GM12878 (cell line): ENCODE measurements around the gene PLA2G4A. TPM values are rescaled to one million over a fixed set of nuclear protein-coding genes. Genes with fewer than 3 reads are reported as not detected.

Source experiments
- ATAC-seq: fragments of 200-7000 bp; cut with Tn5 transposase; 3 replicates; pipeline ENCODE4 v1.9.1; 2020; ENCODE audit warnings: mild to moderate bottlenecking, moderate library complexity
- BruUV-seq: library from RNA; stranded (reverse); fragments of 400-500 nt; replicated peaks from 2 replicates; lab custom pipeline; 2021; lab: Mats Ljungman, UMichigan
- CTCF ChIA-PET: fragments of 300-600 bp; sonication (Branson Sonifier 250); formaldehyde crosslinking; extraction: SDS; loops from one replicate; lab custom pipeline; 2021; ENCODE audit warnings: inconsistent platforms; lab: Yijun Ruan, JAX
- POLR2A ChIA-PET: fragments of 350-600 bp; formaldehyde crosslinking; extraction: SDS; loops from one replicate; lab custom pipeline; 2021; ENCODE audit warnings: inconsistent platforms; lab: Charles Lee
- RAD21 ChIA-PET: fragments of 300-600 bp; sonication (Branson Sonifier 250); formaldehyde crosslinking; loops from one replicate; lab custom pipeline; 2023; ENCODE audit warnings: antibody characterized with exemption; ENCODE audit not compliant: unreplicated experiment; lab: Charles Lee
- SMC1A ChIA-PET: fragments of 300-600 bp; sonication (Branson Sonifier 250); formaldehyde crosslinking; loops from one replicate; lab custom pipeline; 2023; ENCODE audit not compliant: unreplicated experiment, uncharacterized antibody; lab: Charles Lee
- DNase-seq: peaks from one replicate; pipeline ENCODE4 v3.0.0-alpha.2; 2011; ENCODE audit warnings: low read depth, low spot score
- FAIRE-seq: peaks from 3 replicates; lab custom pipeline; 2011; peaks lifted over from hg19 to GRCh38; lab: Jason Lieb, UNC
- H2AFZ ChIP-seq: 2 replicates; pipeline ENCODE4 v1.6.0; 2011; ENCODE audit warnings: low read depth, low read length, control low read depth; ENCODE audit not compliant: control insufficient read depth
- H3K27ac ChIP-seq: 2 replicates; pipeline ENCODE4 v1.5.1; 2011; ENCODE audit warnings: control low read depth; ENCODE audit not compliant: control insufficient read depth, insufficient read depth
- H3K27me3 ChIP-seq, 2 experiments: replicated peaks in 1 of 2; 2 replicates each; pipeline versions ENCODE4 v1.6.0 to v1.6.1; 2011; ENCODE audit warnings: low read length in 1 of 2; ENCODE audit not compliant: control insufficient read depth in 2 of 2, insufficient read depth in 2 of 2
- H3K36me3 ChIP-seq, 2 experiments: 2 replicates each; pipeline ENCODE4 v1.5.1; 2011; ENCODE audit warnings: low read length in 1 of 2; ENCODE audit not compliant: control insufficient read depth in 2 of 2, insufficient read depth in 2 of 2
- H3K4me1 ChIP-seq: 2 replicates; pipeline ENCODE4 v1.6.1; 2011; ENCODE audit warnings: mild to moderate bottlenecking, low read length, moderate library complexity, mixed read lengths; ENCODE audit not compliant: control insufficient read depth, insufficient read depth
- H3K4me2 ChIP-seq: 2 replicates; pipeline ENCODE4 v1.6.0; 2011; ENCODE audit warnings: control low read depth; ENCODE audit not compliant: control insufficient read depth, insufficient read depth
- H3K4me3 ChIP-seq: fragments of 200-600 bp; sonication (generic); 2 replicates; pipeline ENCODE4 v1.5.1; 2016
- H3K79me2 ChIP-seq: 2 replicates; pipeline ENCODE4 v1.6.0; 2011; ENCODE audit warnings: low read length; ENCODE audit not compliant: control insufficient read depth, insufficient read depth
- H3K9ac ChIP-seq: 2 replicates; pipeline ENCODE4 v1.8.0; 2011; ENCODE audit warnings: low read length, control low read depth, mixed read lengths; ENCODE audit not compliant: control insufficient read depth, insufficient read depth
- H3K9me3 ChIP-seq: replicated peaks from 3 replicates; pipeline ENCODE4 v1.5.1; 2011; ENCODE audit warnings: mild to moderate bottlenecking, low read length; ENCODE audit not compliant: control insufficient read depth, insufficient read depth
- H4K20me1 ChIP-seq: 2 replicates; pipeline ENCODE4 v1.6.0; 2011; ENCODE audit not compliant: control insufficient read depth, insufficient read depth
- BMI1 ChIP-seq: fragments of 450-650 bp; IDR thresholded peaks from 2 replicates; pipeline ENCODE4 v1.6.1; 2016; ENCODE audit warnings: mild to moderate bottlenecking, moderate library complexity, borderline replicate concordance
- NRF1 ChIP-seq: conservative IDR thresholded peaks from 2 replicates; pipeline ENCODE4 v1.6.1; 2011; ENCODE audit warnings: mild to moderate bottlenecking, low read depth, low read length, improper control_type of control experiment
- ZNF207 ChIP-seq: fragments of 450-650 bp; IDR thresholded peaks from 2 replicates; pipeline ENCODE4 v1.6.1; 2014; ENCODE audit warnings: antibody characterized with exemption, mild to moderate bottlenecking, borderline replicate concordance
- WGBS: methylation state at CpG from one replicate; pipeline ENCODE4 v1.1.6; 2016; ENCODE audit warnings: low lambda C conversion rate; ENCODE audit not compliant: insufficient replicate concordance, insufficient coverage; ENCODE audit errors: missing lambda C conversion rate; 5-methylcytosine and 5-hydroxymethylcytosine counted together
- in situ Hi-C: fragments of 300-500 bp; cut with MboI; formaldehyde crosslinking; loops from 9 replicates; pipeline ENCODE4 v1.14.3; 2018; ENCODE audit warnings: mixed read lengths
- intact Hi-C: fragments of 100-400 bp; cut with micrococcal nuclease; formaldehyde crosslinking; loops from one replicate; pipeline ENCODE4 v1.14.2; 2022; ENCODE audit not compliant: unreplicated experiment
- polyA plus RNA-seq, 11 experiments: library from polyadenylated mRNA; depleted of rRNA in 4 of 11; unstranded in 6 of 11; stranded (reverse) in 5 of 11; fragments of >200 nt; fragmentation: Nextera tagmentation in 4 of 11; fragmentation: Illumina TruSeq in 1 of 11; extraction: Ambion mirVana in 4 of 11; extraction: Trizol in 1 of 11; gene quantifications; 1 replicate in 1 of 11; 2 replicates in 10 of 11; pipeline versions ENCODE4 v1.2.1 to v1.2.3, GENCODE V29; 2011 to 2016; ENCODE audit warnings: inconsistent platforms in 2 of 11, missing spikeins in 2 of 11, low read depth in 1 of 11
- total RNA-seq, 4 experiments: library from RNA; depleted of rRNA in 3 of 4; stranded (reverse); fragments of >200 nt in 3 of 4; fragmentation: Illumina TruSeq in 1 of 4; extraction: Trizol in 1 of 4; gene quantifications; 2 replicates each; pipeline versions ENCODE4 v1.2.1 to v1.2.3, GENCODE V29; 2013 to 2021
- TF ChIP-seq, protein P1 (sequence below): fragments of 450-650 bp; IDR thresholded peaks from 2 replicates; pipeline ENCODE4 v1.6.1; 2018; ENCODE audit warnings: mild to moderate bottlenecking, low read depth, moderate library complexity; ENCODE audit not compliant: partially characterized antibody

The PLA2G4A gene
- total and polyA plus RNA-seq, 10 of the 15 experiments (the other 5 are each of a cell fraction or from before 2014, with no cell fraction given), result 0.70 to 3.3 (median 1.5) TPM; not detected in 1

- intact Hi-C loops, result no loop called here
- no TSS peak for BruUV-seq
- WGBS, result 0% methylated on average over 3 of the region's 3 CpGs
- DNase-seq (no peak), FAIRE-seq (no peak), ATAC-seq (no peak)
- ChIA-PET CTCF (interaction anchor here (1.1 kb wide), 1 partner anchor 9 kb away, joined by 3 read pairs; no protein-coding TSS in a partner anchor), POLR2A (no interaction called here), SMC1A (interaction anchor here (0.8 kb wide), 1 partner anchor 8 kb away, joined by 5 read pairs; no protein-coding TSS in a partner anchor), RAD21 (no interaction called here)
- Histone ChIP-seq H3K36me3 (no peaks in the 10 kb centered on the region), H3K4me2 (no peak overlapping the region), H3K4me3 (no peak overlapping the region), H3K27ac (no peak overlapping the region), H3K9me3 (no peaks in the 10 kb centered on the region), H3K79me2 (no peaks in the 10 kb centered on the region), H2AFZ (no peak overlapping the region), H3K9ac (no peak overlapping the region), H4K20me1 (no peaks in the 10 kb centered on the region), H3K27me3 (no peaks in the 10 kb centered on the region), H3K4me1 (no peaks in the 10 kb centered on the region)
- no peak for TF ChIP-seq ZNF207
- TF ChIP-seq NRF1, result no peak
- TF ChIP-seq, protein P1, sequence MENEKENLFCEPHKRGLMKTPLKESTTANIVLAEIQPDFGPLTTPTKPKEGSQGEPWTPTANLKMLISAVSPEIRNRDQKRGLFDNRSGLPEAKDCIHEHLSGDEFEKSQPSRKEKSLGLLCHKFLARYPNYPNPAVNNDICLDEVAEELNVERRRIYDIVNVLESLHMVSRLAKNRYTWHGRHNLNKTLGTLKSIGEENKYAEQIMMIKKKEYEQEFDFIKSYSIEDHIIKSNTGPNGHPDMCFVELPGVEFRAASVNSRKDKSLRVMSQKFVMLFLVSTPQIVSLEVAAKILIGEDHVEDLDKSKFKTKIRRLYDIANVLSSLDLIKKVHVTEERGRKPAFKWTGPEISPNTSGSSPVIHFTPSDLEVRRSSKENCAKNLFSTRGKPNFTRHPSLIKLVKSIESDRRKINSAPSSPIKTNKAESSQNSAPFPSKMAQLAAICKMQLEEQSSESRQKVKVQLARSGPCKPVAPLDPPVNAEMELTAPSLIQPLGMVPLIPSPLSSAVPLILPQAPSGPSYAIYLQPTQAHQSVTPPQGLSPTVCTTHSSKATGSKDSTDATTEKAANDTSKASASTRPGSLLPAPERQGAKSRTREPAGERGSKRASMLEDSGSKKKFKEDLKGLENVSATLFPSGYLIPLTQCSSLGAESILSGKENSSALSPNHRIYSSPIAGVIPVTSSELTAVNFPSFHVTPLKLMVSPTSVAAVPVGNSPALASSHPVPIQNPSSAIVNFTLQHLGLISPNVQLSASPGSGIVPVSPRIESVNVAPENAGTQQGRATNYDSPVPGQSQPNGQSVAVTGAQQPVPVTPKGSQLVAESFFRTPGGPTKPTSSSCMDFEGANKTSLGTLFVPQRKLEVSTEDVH, result no peak
- TF ChIP-seq BMI1, result no peak
- in situ Hi-C loops, result no loop called here
Measured at GRCh38 chr1:186993996-186994395, 165.2 kb downstream of the PLA2G4A start.
